Measurements from ENCODE around the gene LMTK2.
A peak's percentile ranks its signal among the peaks of the same experiment; 100 is the strongest.

Gene LMTK2

GRCh38 chr7:98234429-98235147 lies 127.9 kb downstream of the LMTK2 start:
- DNase-seq (ENCODE audit: low read depth) = no peak

GRCh38 chr7:98235901-98236300 lies 129.2 kb downstream of the LMTK2 start:
- no peak for DNase-seq (ENCODE audit: low read depth)

- no peak for DNase-seq (ENCODE audit: low read depth)
Measured at GRCh38 chr7:98236355-98237185, 129.9 kb downstream of the LMTK2 start.

- no peak for DNase-seq (ENCODE audit: low read depth)
Measured at GRCh38 chr7:98238076-98238475, 131.4 kb downstream of the LMTK2 start.

GRCh38 chr7:98238976-98239375 lies 132.3 kb downstream of the LMTK2 start:
- DNase-seq (ENCODE audit: low read depth) = no peak

- no peak for DNase-seq (ENCODE audit: low read depth)
Measured at GRCh38 chr7:98240961-98241673, 134.5 kb downstream of the LMTK2 start.

GRCh38 chr7:98241674-98242241 lies 135.1 kb downstream of the LMTK2 start:
- no peak for DNase-seq (ENCODE audit: low read depth)

GRCh38 chr7:98242342-98242741 lies 135.7 kb downstream of the LMTK2 start:
- DNase-seq (ENCODE audit: low read depth) = no peak

- no peak for DNase-seq (ENCODE audit: low read depth)
Measured at GRCh38 chr7:98242934-98243333, 136.3 kb downstream of the LMTK2 start.

GRCh38 chr7:98244871-98245270 lies 138.2 kb downstream of the LMTK2 start:
- no peak for DNase-seq (ENCODE audit: low read depth)

- no peak for DNase-seq (ENCODE audit: low read depth)
Measured at GRCh38 chr7:98248156-98248555, 141.5 kb downstream of the LMTK2 start.

- no peak for DNase-seq (ENCODE audit: low read depth)
Measured at GRCh38 chr7:98249106-98249505, 142.4 kb downstream of the LMTK2 start.

- peak; percentile 19 for DNase-seq (ENCODE audit: low read depth)
Measured at GRCh38 chr7:98250789-98251188, 144.1 kb downstream of the LMTK2 start.

GRCh38 chr7:98251231-98251600 lies 144.6 kb downstream of the LMTK2 start:
- peak; percentile 19 for DNase-seq (ENCODE audit: low read depth)

GRCh38 chr7:98251601-98252424 lies 145.2 kb downstream of the LMTK2 start, which contains the start of gene TECPR1:
Gene TECPR1, minus strand, starts transcription at chr7:98252232. Its CDS starts 6,086 bp downstream, at chr7:98246146.
- DNase-seq (ENCODE audit: low read depth) = peak; percentile 72

GRCh38 chr7:98252425-98253054 lies 145.9 kb downstream of the LMTK2 start:
- no peak for DNase-seq (ENCODE audit: low read depth)

GRCh38 chr7:98254516-98254915 lies 147.9 kb downstream of the LMTK2 start:
- DNase-seq (ENCODE audit: low read depth) = no peak

- DNase-seq (ENCODE audit: low read depth) = no peak
Measured at GRCh38 chr7:98254951-98255610, 148.4 kb downstream of the LMTK2 start.

GRCh38 chr7:98256431-98256830 lies 149.8 kb downstream of the LMTK2 start:
- DNase-seq (ENCODE audit: low read depth) = no peak

- DNase-seq (ENCODE audit: low read depth) = no peak
Measured at GRCh38 chr7:98257701-98258100, 151.0 kb downstream of the LMTK2 start.

Measured in activated T-cell treated with anti-CD3 and anti-CD28 coated beads for 1 hour (primary cell).